Measurements from ENCODE around the gene SLC6A2. TPM values are rescaled to one million over a fixed set of nuclear protein-coding genes. Genes with fewer than 3 reads are reported as not detected.

Gene SLC6A2
- total RNA-seq, 4 donors from 2014 or later, result 0.65 to 1.7 (median 1.3) TPM; not detected in 1

- no peak for TF ChIP-seq CTCF (IDR thresholded peaks at IDR 0.05; ENCODE audit: low read depth)
Measured at GRCh38 chr16:55717326-55717725, 61.5 kb downstream of the SLC6A2 start.

- TF ChIP-seq CTCF (IDR thresholded peaks at IDR 0.05; ENCODE audit: low read depth), result no peak
Measured at GRCh38 chr16:55725055-55725777, 69.4 kb downstream of the SLC6A2 start.

DNA sequence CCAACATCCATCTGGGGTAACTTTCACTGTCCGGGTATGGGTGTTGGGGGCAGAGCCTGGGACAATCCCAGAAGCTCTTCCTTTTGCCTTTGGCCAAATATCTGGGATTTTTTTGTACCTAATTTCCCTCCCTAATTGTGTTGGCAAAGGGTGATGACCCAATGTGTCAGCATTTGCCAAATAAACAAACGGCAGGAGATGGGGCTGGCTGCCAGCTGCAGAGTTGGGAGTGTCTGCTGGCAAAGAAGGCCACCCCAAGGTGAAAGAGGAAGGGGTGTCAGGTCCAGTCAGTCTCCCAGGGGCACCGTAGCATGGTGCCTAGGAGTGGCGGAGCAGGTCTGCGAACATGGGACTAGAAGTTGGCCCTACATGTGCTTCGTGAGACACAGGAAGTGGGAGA, 73.0 kb downstream of the SLC6A2 start:
- TF ChIP-seq CTCF (IDR thresholded peaks at IDR 0.05; ENCODE audit: low read depth), result no peak

- no peak for TF ChIP-seq CTCF (IDR thresholded peaks at IDR 0.05; ENCODE audit: low read depth)
Measured at GRCh38 chr16:55730115-55730514, 74.3 kb downstream of the SLC6A2 start.

DNA sequence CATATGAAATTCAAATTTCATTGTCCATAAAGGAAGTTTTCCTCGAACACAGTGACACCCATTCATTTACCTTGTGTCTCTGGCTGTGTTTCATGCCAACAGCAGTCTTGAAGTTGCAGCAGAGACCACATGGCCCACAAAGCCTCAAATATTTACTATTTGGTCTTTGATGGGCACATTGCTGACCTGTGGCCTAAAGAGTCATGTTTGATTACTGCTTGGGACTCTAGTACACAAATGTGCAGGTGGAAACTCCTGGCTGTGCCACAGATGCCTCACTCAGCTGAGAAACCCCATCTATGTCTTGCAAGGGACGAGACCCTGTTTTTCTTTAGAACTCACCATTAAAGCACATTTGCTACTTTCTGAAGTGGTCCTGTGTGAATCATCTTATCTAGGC, 76.7 kb downstream of the SLC6A2 start:
- TF ChIP-seq CTCF (IDR thresholded peaks at IDR 0.05; ENCODE audit: low read depth), result no peak

DNA sequence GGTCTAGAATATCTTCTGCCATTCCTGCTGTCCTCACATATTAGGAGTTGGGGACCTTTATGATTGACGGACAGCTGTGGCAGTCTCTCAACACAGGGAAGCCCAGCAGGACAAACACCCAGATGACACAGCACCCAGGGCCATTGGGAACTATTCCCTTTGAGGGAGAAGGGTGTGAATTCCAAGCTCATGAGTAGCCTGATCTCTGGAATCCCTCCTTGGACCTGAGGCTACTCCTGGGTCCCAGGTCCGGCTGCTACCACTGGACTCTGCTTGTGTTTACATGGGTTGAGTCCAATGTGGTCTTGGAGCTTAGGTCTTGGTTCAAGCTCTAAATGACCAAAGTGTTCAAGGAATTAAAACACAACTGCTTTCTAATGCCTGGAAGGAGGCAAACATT, 78.9 kb downstream of the SLC6A2 start:
- TF ChIP-seq CTCF (IDR thresholded peaks at IDR 0.05; ENCODE audit: low read depth), result no peak

- no peak for TF ChIP-seq CTCF (IDR thresholded peaks at IDR 0.05; ENCODE audit: low read depth)
Measured at GRCh38 chr16:55735120-55735781, 79.5 kb downstream of the SLC6A2 start.

Data from subcutaneous adipose tissue (tissue), 4 donors.